ENCODE results near the gene ARHGAP9. TPM values are rescaled to one million over a fixed set of nuclear protein-coding genes. Genes with fewer than 3 reads are reported as not detected.

Gene ARHGAP9
- total RNA-seq, 2 donors from 2014 or later = 1.3 to 1.6 TPM

DNA sequence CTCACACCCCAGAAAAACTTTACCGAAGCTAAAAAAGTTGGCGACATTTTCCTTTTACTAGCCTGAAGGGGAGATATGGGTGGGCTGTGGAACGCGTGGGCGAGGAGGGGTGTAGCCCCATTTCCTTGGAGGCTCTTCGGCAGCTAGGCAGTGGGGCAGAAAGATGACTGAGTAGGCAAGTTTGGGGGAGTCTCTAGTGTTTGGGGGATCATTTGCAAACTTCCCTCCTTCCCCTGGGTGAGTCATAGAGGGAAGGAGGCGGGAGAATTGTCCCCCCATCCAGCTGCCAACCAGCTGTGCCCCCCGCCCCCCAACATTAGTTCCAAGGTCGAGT, 17.8 kb downstream of the ARHGAP9 start:
- no peaks in the 10 kb centered on the region for H3K9me3 Mint-ChIP-seq
- peaks cover 38% of the 10 kb centered on the region for H3K27me3 Mint-ChIP-seq (ENCODE audit: insufficient read depth)
- no peaks in the 10 kb centered on the region for H3K9me3 ChIP-seq (ENCODE audit: control insufficient read depth, low read length)
- H3K36me3 ChIP-seq (ENCODE audit: control insufficient read depth, insufficient read depth, low read length) = no peaks in the 10 kb centered on the region
- H3K27ac ChIP-seq (ENCODE audit: low read depth, low read length) = no peak overlapping the region
- WGBS, 2 experiments (ENCODE audit: insufficient coverage in 1 of 2, insufficient read length in 1 of 2) = 0% methylated on average over 9 of the region's 9 CpGs; no CpG with 5 or more reads in 1 of the 2 experiments
- peaks cover 35% of the 10 kb centered on the region for H3K27me3 ChIP-seq (ENCODE audit: control insufficient read depth, insufficient read depth, low read length, poor library complexity, severe bottlenecking)
- H3K4me3 Mint-ChIP-seq = peak overlapping the region; percentile 83
- no peak for DNase-seq
- H3K4me1 Mint-ChIP-seq = peaks cover 16% of the 10 kb centered on the region
- H3K4me3 ChIP-seq (ENCODE audit: low read length) = peak overlapping the region; percentile 87
- H3K9ac ChIP-seq (ENCODE audit: extremely low read depth, low read length, poor library complexity, severe bottlenecking) = no peak overlapping the region
- TF ChIP-seq, protein P1, sequence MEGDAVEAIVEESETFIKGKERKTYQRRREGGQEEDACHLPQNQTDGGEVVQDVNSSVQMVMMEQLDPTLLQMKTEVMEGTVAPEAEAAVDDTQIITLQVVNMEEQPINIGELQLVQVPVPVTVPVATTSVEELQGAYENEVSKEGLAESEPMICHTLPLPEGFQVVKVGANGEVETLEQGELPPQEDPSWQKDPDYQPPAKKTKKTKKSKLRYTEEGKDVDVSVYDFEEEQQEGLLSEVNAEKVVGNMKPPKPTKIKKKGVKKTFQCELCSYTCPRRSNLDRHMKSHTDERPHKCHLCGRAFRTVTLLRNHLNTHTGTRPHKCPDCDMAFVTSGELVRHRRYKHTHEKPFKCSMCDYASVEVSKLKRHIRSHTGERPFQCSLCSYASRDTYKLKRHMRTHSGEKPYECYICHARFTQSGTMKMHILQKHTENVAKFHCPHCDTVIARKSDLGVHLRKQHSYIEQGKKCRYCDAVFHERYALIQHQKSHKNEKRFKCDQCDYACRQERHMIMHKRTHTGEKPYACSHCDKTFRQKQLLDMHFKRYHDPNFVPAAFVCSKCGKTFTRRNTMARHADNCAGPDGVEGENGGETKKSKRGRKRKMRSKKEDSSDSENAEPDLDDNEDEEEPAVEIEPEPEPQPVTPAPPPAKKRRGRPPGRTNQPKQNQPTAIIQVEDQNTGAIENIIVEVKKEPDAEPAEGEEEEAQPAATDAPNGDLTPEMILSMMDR (conservative IDR thresholded peaks at IDR 0.05) = no peak
- H3K27ac Mint-ChIP-seq = peak overlapping the region; percentile 90
- no peaks in the 10 kb centered on the region for H3K36me3 Mint-ChIP-seq (ENCODE audit: low read depth)
- H3K4me1 ChIP-seq (ENCODE audit: control insufficient read depth, insufficient read depth, low read length) = no peaks in the 10 kb centered on the region

DNA sequence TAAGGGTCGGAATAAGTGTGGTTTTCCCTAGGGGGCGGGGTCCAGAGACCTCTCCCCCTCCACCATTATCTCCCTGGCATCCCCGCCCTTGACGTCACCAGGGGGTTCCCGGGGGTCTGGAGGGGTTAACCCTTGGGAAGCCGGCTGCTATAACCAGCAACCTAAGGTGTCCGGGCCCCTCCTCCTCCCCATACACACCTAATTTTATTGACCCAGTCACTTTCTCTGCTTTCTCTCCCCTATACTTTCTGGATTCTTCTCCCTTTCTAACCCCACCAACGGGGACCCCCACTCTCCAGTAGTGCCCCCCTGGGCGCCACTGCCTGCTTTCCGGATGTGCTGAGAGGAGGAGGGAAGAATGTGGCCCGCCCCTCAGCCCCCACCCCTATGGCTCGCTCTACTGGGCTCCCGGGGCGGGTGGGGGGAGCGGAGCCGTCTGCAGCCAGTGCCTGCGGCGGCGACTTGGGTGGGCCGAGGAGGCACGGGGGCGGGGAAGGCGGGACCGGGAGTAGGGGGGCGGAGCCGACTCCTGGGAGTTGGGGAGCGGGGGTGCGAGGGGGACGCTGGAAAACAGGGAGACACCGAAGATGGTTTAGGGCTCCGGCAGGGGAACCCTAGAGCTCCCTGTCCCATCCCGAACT, 18.3 kb downstream of the ARHGAP9 start:
- peak overlapping the region; percentile 90 for H3K27ac Mint-ChIP-seq

GRCh38 chr12:57460841-57461275, 18.8 kb downstream of the ARHGAP9 start:
- no peaks in the 10 kb centered on the region for H3K36me3 ChIP-seq (ENCODE audit: control insufficient read depth, insufficient read depth, low read length)
- DNase-seq = peak; percentile 95
- peaks cover 21% of the 10 kb centered on the region for H3K4me1 Mint-ChIP-seq
- H3K4me1 ChIP-seq (ENCODE audit: control insufficient read depth, insufficient read depth, low read length) = no peaks in the 10 kb centered on the region
- WGBS, 2 experiments (ENCODE audit: insufficient coverage in 1 of 2, insufficient read length in 1 of 2) = 0 to 1% methylated on average over 4 to 17 of the region's 19 CpGs
- H3K27ac ChIP-seq (ENCODE audit: low read depth, low read length) = peak overlapping the region; percentile 44
- peak overlapping the region; percentile 87 for H3K4me3 ChIP-seq (ENCODE audit: low read length)
- H3K9me3 Mint-ChIP-seq = no peaks in the 10 kb centered on the region
- H3K27ac Mint-ChIP-seq = peak overlapping the region; percentile 52
- peaks cover 34% of the 10 kb centered on the region for H3K27me3 ChIP-seq (ENCODE audit: control insufficient read depth, insufficient read depth, low read length, poor library complexity, severe bottlenecking)
- H3K9ac ChIP-seq (ENCODE audit: extremely low read depth, low read length, poor library complexity, severe bottlenecking) = peak overlapping the region; percentile 18
- H3K9me3 ChIP-seq (ENCODE audit: control insufficient read depth, low read length) = no peaks in the 10 kb centered on the region
- TF ChIP-seq, protein P1 (conservative IDR thresholded peaks at IDR 0.05) = peak; percentile 58
- H3K27me3 Mint-ChIP-seq (ENCODE audit: insufficient read depth) = peaks cover 40% of the 10 kb centered on the region
- H3K4me3 Mint-ChIP-seq = peak overlapping the region; percentile 83
- no peaks in the 10 kb centered on the region for H3K36me3 Mint-ChIP-seq (ENCODE audit: low read depth)

More for the DNA sequence above, 18.3 kb downstream of the ARHGAP9 start:
- Histone ChIP-seq H3K9me3 (ENCODE audit: control insufficient read depth, low read length) (no peaks in the 10 kb centered on the region), H3K9ac (ENCODE audit: extremely low read depth, low read length, poor library complexity, severe bottlenecking) (peak overlapping the region; percentile 18), H3K27me3 (ENCODE audit: control insufficient read depth, insufficient read depth, low read length, poor library complexity, severe bottlenecking) (peaks cover 35% of the 10 kb centered on the region), H3K4me3 (ENCODE audit: low read length) (peak overlapping the region; percentile 87), H3K4me1 (ENCODE audit: control insufficient read depth, insufficient read depth, low read length) (no peaks in the 10 kb centered on the region), H3K36me3 (ENCODE audit: control insufficient read depth, insufficient read depth, low read length) (no peaks in the 10 kb centered on the region), H3K27ac (ENCODE audit: low read depth, low read length) (peak overlapping the region; percentile 44)
- H3K4me1 Mint-ChIP-seq = peaks cover 16% of the 10 kb centered on the region
- 0% methylated on average over 4 to 31 of the region's 32 CpGs for WGBS, 2 experiments (ENCODE audit: insufficient coverage in 1 of 2, insufficient read length in 1 of 2)
- H3K9me3 Mint-ChIP-seq = no peaks in the 10 kb centered on the region
- no peaks in the 10 kb centered on the region for H3K36me3 Mint-ChIP-seq (ENCODE audit: low read depth)
- TF ChIP-seq, protein P1 (conservative IDR thresholded peaks at IDR 0.05) = no peak
- H3K4me3 Mint-ChIP-seq = peak overlapping the region; percentile 83
- DNase-seq = peak; percentile 95
- H3K27me3 Mint-ChIP-seq (ENCODE audit: insufficient read depth) = peaks cover 38% of the 10 kb centered on the region

All from endodermal cell (in vitro differentiated cells).